ENCODE results near the gene MND1.
A peak's percentile ranks its signal among the peaks of the same experiment; 100 is the strongest.

MND1 gene

DNA sequence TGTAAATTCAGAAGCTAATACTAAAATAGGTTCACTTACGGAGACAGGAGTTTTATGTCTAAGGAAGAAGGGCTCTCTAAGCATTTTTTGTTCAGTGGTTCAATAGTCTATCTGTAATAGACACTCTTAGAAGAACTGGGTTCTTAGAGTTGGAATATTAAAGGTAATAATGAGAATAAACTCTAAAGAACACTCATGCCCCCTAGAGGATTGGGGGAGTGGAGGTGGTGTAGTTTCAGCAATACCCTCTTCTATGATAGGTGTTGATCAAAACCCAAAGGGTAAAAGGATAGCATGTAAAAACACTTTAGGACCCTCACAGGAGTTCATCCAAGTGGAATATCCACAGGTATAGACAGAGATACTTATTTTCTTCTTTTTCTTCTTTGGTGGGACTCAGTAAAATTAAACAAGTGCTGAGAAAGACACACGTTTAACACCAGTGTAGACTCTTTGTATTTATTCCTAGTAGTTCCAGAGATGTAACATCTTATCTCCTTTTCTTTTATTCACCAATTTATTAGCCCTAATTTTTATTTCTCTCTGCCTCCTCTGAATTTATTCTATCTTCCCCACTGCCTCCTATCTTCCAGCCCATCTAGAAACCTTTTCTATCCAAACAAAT is 25.7 kb upstream of the MND1 start:
- no peak overlapping the region for H3K4me3 ChIP-seq (ENCODE audit: low read depth, low read length)
- DNase-seq (ENCODE audit: low read depth): peak; percentile 79
- TF ChIP-seq, protein P1, sequence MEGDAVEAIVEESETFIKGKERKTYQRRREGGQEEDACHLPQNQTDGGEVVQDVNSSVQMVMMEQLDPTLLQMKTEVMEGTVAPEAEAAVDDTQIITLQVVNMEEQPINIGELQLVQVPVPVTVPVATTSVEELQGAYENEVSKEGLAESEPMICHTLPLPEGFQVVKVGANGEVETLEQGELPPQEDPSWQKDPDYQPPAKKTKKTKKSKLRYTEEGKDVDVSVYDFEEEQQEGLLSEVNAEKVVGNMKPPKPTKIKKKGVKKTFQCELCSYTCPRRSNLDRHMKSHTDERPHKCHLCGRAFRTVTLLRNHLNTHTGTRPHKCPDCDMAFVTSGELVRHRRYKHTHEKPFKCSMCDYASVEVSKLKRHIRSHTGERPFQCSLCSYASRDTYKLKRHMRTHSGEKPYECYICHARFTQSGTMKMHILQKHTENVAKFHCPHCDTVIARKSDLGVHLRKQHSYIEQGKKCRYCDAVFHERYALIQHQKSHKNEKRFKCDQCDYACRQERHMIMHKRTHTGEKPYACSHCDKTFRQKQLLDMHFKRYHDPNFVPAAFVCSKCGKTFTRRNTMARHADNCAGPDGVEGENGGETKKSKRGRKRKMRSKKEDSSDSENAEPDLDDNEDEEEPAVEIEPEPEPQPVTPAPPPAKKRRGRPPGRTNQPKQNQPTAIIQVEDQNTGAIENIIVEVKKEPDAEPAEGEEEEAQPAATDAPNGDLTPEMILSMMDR (conservative IDR thresholded peaks at IDR 0.05; ENCODE audit: low read depth, low read length): peak; percentile 83

DNA sequence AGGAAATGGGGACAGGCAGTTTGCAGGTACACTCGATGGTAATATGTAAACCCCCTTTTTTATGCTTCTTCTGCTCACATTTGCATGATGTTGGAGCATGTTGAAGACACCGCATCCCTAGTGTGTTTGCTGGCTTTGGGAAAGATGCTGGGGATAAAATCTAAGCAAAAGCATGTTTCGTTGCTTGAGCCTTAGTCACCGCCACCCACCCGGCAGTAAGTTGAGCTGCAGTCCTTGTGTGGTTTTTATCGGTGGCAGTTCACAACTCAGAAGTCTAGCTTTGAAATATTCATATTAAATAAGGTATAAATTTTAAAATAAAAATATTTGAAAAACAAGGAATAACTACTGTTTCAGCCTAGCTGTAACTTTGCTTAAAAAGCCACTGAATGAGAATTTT is 21.7 kb upstream of the MND1 start:
- TF ChIP-seq, protein P1 (conservative IDR thresholded peaks at IDR 0.05; ENCODE audit: low read depth, low read length): no peak
- H3K4me3 ChIP-seq (ENCODE audit: low read depth, low read length): no peak overlapping the region
- no peak for DNase-seq (ENCODE audit: low read depth)

DNA sequence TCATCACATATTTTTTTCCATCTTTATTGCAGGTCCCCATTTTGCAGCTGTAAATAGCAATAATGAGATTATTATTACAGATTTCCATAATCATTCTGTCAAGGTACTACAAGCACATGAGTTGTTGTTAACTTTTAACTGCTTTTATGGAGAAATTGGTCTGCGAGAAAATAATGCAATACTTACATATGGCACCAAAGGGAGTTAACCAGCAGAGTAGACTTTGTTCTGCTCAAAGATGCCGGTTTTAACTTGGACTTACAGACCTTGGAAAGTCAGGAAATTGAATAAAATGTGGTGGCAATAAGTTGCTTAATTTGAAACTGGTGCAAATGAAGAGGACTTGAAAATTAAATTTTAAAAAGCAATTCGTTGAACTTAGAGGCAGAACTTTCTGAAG is 20.4 kb upstream of the MND1 start:
- H3K4me3 ChIP-seq (ENCODE audit: low read depth, low read length): no peak overlapping the region
- DNase-seq (ENCODE audit: low read depth): no peak
- TF ChIP-seq, protein P1 (conservative IDR thresholded peaks at IDR 0.05; ENCODE audit: low read depth, low read length): no peak

DNA sequence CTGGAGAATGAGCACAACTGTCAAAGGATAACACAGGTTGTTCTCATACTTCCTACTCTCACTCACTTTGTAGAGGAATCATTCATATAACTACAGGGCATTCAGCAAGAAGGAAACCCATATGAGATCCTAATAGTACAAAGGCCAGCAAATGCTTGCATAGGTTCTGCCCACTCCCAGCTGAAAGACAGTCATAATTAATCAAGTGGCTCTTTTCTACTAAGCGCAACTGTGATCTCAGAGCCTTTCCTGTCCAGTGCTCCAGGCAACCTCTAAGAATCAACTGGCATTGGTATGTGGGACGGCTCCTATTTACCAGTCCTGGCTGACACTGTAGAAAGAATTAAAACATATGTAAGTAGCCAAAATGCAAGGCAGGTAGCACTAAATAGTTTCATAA is 18.9 kb upstream of the MND1 start:
- DNase-seq (ENCODE audit: low read depth): no peak
- TF ChIP-seq, protein P1 (conservative IDR thresholded peaks at IDR 0.05; ENCODE audit: low read depth, low read length): no peak
- no peak overlapping the region for H3K4me3 ChIP-seq (ENCODE audit: low read depth, low read length)

DNA sequence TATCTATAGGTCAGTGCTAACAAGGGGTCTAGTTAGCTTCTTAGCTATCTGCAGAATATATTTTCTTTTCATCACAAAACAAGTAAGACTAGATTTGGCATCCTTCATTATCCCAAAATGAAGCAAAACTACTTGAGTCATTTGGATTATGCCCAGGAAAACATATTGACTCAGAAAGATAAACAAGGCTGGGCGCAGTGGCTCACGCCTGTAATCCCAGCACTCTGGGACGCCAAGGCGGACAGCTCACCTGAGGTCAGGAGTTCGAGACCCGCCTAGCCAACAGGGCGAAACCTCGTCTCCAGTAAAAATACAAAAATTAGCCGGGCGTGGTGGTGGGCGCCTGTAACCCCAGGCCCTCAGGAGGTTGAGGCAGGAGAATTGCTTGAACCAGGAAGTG is 18.0 kb upstream of the MND1 start:
- no peak overlapping the region for H3K4me3 ChIP-seq (ENCODE audit: low read depth, low read length)
- DNase-seq (ENCODE audit: low read depth): no peak
- TF ChIP-seq, protein P1 (conservative IDR thresholded peaks at IDR 0.05; ENCODE audit: low read depth, low read length): no peak

DNA sequence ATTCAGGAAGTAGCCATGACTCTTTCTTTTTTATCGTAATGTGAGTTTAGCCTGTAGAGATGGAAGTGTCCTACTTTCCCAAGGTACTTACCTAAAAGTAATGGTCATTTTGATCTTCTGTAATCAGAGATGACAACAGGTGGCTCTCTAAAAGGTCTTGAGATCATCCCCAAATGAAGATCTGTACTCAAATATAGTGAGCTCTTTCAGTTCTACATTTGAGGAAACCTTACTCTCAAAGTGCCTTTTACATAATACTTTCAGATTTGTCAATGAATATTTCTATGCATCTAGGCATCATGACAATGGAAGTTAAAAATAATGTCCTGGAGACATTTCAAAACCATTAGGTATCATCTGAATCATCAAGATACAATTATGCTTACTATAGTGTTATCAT is 17.2 kb upstream of the MND1 start:
- DNase-seq (ENCODE audit: low read depth): no peak
- TF ChIP-seq, protein P1 (conservative IDR thresholded peaks at IDR 0.05; ENCODE audit: low read depth, low read length): no peak

DNA sequence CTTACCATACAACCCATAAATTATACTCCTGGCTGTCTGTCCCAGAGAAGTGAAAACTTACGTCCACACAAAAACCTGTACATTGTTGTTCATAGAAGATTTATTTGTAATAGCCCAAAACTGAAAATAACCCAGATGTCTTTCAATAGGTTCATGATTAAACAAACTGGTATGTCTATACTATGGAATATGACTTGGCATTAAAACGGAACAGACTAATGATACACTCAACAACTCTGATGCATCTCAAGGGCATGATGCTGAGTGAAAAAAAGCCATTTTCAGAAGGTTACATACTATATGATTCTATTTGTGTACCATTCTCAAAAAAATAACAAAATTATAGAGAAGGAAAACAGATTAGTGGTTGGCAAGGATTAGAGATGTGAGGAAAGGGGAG is 11.6 kb upstream of the MND1 start:
- H3K4me3 ChIP-seq (ENCODE audit: low read depth, low read length): no peak overlapping the region
- no peak for DNase-seq (ENCODE audit: low read depth)
- TF ChIP-seq, protein P1 (conservative IDR thresholded peaks at IDR 0.05; ENCODE audit: low read depth, low read length): no peak

More for the DNA sequence above, 17.2 kb upstream of the MND1 start:
- no peak overlapping the region for H3K4me3 ChIP-seq (ENCODE audit: low read depth, low read length)
